HG03108 (cell line): Measurements from ENCODE around the gene ARHGAP42.
A peak's percentile ranks its signal among the peaks of the same experiment; 100 is the strongest.

Experiments used
- ATAC-seq: cut with Tn5 transposase; IDR thresholded peaks from one replicate; pipeline ENCODE4 v1.9.1; 2021; ENCODE audit warnings: moderate library complexity; ENCODE audit not compliant: unreplicated experiment

ARHGAP42 gene

GRCh38 chr11:100680070-100680469 is 7.0 kb upstream of the ARHGAP42 start:
- ATAC-seq, result no peak

- ATAC-seq, result peak; percentile 99
These were observed 6.0 kb upstream of the ARHGAP42 start for GRCh38 chr11:100681064-100681502.

DNA sequence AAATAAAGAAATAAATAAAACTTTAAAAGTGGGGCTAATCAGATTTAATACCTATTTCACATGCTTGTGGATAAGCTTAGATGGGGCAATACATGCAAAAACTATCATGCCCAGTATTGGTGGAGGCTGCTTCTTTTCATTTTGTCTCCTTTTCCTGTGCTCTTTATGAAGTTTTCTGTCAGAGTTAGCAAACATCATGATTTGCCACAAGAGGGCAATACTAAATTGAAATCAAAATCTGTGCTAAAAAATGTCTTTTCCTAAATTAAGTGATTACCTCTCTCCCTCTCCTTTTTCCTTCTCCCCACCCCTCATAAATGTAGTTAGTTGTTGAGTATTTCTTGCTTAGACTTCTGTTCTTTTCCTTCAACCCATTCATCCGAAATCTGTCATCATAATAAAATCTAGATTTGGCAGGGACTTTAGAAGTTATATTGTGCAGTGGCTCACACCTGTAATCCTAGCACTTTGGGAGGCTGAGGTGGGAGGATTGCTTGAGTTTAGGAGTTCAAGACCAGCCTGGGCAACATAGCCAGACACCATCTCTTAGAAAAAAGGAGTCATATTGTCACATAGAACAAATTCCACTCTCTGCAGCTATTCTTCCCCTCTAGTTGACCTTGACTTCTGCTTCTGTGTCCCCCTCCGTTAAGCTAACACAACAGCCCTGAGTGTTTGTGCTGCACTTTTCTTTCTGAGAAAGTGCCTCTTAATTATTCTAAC is 4.7 kb upstream of the ARHGAP42 start:
- no peak for ATAC-seq

DNA sequence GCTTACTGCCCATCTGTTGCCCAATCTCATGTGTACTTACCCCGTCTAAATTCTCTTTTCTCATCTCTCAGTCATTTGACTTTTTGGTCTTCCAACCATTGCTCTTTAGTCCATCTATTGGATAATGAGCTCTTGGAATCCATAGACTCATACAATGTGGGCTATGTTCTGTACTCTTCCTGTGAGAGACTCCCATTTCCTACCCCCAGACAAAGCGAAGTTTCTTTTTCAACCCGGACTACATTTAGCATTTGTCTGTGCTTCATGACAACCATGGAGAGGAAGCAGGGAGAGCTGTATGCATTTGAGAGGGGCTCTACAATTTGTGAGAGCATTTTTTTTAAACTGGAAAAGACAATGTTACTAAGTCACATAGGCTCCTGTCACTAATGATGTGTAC is 4.0 kb upstream of the ARHGAP42 start:
- ATAC-seq, result no peak

GRCh38 chr11:100684101-100685065 is 2.7 kb upstream of the ARHGAP42 start:
- ATAC-seq, result peak; percentile 19

GRCh38 chr11:100686476-100687053 is 523 bp upstream of the ARHGAP42 start:
- ATAC-seq, result no peak

DNA sequence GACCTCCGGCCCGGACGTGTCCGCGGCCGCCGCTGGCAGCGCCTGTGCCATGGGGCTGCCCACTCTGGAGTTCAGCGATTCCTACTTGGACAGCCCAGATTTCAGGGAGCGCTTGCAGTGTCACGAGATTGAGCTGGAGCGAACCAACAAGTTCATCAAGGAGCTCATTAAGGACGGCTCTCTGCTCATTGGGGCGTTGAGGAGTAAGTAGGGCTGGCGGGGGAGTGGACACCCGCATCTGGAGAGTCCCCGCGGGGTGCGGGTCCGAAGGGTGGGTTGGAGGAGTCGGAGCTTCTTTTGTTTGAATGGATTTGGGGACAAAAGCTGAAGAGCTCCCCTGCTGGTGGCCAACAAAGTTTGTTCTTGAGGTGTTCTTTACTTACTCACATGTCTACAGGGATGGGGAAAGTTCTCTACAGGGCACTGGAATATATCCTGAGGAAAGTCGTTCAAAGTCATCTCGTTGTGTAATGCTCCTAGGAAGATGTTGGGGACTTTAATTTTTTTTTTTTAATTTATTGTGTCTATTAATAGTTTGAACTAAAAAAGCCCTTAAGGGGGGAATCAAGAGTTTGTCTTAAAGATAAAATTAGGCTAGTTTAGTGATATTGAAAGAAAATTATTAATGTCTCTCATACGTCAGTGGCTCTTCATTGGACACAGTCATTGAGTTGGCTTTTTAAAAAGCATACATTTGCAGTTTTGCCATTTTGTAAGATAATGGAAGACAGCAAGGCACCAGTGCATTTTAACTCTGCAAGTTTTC is 725 bp downstream of the ARHGAP42 start:
- peak; percentile 62 for ATAC-seq

- no peak for ATAC-seq
These were observed 2.1 kb downstream of the ARHGAP42 start for GRCh38 chr11:100689141-100689540.

DNA sequence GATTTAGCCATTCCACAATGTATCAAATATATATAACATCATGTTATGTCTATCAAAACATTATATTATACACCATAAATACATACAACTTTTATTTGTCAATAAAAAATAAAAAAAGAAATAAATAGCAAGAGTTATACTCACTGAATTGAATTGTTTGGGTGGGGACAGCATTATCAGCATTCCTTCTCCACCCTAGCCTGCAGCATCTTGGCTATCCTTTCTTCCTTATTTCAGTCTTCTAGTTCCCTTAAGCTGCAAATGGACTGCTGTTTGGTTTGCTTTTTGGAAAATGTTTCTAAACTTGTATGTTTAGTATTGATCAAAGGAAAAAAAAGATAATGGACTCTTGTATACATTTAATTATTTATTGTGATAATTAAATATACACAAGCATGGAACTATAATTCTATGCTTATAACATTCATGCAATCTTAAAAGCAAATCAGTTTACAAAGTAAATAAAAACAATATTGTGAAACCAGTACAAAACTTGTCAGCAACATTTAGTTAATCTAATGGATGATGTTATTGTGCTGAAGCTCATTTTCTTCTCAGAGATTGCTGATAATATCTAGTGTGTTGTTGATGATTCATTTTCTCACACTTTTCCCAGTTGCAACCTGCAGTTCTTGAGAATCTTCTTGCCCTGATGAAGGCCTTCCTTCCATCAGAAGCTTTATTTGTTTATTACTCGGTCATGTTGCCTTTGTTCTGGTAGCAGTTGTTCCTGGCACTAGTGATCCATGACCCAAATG is 5.0 kb downstream of the ARHGAP42 start:
- ATAC-seq, result no peak

- ATAC-seq, result no peak
These were observed 8.8 kb downstream of the ARHGAP42 start for GRCh38 chr11:100695911-100696310.

DNA sequence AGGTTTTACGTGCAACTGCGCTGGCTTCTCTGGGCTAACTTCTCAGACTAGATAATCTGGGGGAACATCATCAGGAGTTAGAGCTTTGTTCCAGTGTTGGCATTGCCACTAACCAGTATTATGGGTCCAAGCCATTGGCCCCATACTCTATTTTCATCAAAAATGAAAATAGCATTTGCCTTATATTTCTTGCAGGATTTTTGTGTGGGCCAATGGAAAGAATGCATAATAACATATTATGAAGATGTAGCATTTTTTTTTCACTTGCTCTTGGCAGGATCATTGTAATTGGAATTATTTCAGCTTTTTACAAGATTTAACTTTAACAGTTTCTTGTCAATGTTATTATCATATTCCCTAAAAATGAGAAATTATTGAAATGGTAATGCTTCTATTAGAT is 16.1 kb downstream of the ARHGAP42 start:
- no peak for ATAC-seq

DNA sequence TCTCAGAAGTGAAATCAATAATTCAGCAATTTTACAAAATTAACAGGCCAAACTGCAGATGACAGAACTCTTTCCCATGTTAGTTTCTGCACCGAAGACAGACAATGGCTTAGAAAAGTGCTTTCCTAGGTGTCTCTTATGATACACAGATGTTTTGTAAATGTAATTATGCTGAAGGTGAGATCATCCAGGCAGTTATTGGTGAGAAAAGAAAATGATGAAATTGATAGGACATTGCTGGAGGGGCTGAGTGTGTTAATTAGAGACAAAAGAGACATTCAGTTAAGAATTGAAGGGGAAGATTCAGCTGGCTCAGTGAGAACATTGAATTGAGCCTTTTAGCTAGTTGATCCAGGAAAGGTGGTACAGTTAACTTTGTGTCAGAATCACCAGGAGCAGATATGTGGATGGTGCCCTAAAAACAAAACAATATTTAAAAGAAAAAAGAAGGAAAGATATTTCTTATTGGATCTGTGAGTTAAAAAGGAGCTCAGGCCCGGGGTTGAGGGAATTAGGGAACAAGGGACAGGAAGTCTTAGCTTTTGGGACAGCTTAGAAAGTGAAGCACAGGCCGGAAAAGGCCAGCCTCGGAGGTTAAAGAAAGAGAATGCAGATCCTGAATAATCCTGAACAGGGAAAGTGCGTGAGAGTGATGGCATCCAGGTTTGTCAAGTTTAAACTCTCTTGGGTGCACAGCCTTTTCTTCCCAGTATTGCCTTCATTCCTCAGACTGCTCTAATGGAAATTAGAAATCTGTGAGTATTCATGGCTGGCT is 16.9 kb downstream of the ARHGAP42 start:
- ATAC-seq, result no peak

DNA sequence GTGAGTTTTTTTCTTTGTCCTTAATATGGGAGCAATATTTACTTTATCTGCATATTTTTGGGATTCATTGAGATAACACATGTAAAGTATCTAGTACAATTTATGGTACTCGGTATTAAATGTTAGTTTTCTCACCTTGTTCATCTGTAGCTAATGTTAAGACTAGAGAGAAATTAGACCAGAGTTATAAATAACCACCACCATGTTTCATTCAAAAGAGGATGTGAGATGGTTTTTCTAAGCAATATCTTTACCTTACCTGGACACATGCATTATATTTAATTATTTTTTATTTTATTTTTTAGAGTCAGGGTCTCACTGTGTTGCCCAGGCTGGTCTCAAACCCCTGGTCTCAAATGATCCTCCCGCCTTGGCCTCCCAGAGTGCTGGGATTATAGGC is 18.4 kb downstream of the ARHGAP42 start:
- ATAC-seq, result no peak

DNA sequence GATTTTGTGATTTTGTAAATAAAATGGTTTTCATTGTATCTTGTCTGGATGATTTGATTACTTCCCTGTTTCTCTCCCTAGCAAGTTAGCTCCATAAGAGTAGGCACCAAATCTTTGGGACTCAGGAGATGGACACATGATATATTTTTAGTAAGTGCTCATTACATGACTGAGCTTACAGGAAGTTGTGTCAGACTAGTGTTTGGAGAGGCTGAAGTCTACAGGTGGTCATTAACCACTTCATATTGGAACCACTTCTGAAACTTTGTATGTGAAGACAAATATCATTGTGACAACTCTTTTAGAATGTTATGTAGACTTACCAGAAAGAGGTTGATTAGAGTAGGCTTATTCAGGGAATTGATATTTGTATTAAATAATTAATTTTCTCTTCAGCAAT is 19.1 kb downstream of the ARHGAP42 start:
- peak; percentile 47 for ATAC-seq

GRCh38 chr11:100709233-100709957 is 22.3 kb downstream of the ARHGAP42 start:
- peak; percentile 77 for ATAC-seq

DNA sequence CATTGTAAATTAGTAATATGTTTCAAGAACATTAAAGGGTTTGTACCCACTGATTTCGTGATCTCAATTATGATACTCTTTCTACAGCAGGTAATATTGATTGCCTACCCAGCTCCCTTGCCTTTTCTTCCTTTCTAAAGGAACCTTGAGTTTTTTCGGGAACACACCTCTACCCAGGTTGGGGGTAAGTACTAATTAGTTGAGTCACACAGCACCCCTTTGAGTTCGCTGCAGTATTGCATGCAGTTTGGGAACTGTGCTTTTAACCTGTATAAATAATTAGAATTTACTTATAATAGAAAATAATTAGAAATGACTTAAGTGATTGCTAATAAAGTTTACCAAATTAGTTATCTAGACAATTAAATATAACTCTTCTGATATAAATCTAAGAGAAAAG is 24.9 kb downstream of the ARHGAP42 start:
- no peak for ATAC-seq

DNA sequence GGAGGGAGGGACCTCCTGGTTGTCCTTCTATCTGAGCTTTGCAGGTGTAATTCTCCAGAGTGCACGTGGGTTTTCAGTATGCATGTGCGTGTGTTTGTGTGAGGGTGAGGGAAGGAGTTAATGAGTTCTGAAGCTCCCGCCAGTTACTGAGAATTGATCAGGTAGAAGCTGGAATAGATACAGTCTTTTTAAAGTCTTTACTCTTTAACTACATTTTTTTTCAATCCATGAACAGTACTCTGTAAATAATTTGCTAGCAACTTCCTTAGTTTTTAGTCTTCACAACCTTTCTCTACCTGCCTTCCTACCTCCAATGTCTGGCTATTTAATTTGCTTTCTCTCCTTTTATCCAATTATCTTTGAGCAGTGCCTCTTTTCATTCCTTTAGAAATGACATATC is 25.5 kb downstream of the ARHGAP42 start:
- ATAC-seq, result no peak

GRCh38 chr11:100715165-100715761 is 28.2 kb downstream of the ARHGAP42 start:
- no peak for ATAC-seq
